Stimulated activated CD4-positive, alpha-beta T cell treated with anti-CD3 and anti-CD28 coated beads, Interleukin-1b, Interleukin-23, amount 100 ng/mL, for 24 hours (primary cell): Measurements from ENCODE around the gene ZNF687.

Experiments used
- DNase-seq, 4 experiments: peaks; one replicate each; pipeline ENCODE4 v3.0.0-alpha.2; 2020; ENCODE audit warnings: low read depth in 4 of 4, low spot score in 1 of 4

Gene ZNF687

GRCh38 chr1:151311589-151312331 is 29.7 kb downstream of the ZNF687 start:
- peak; percentile 53 to 84 (median 72) for DNase-seq

- DNase-seq, result no peak
Measured at GRCh38 chr1:151312411-151312810, 30.3 kb downstream of the ZNF687 start.

DNA sequence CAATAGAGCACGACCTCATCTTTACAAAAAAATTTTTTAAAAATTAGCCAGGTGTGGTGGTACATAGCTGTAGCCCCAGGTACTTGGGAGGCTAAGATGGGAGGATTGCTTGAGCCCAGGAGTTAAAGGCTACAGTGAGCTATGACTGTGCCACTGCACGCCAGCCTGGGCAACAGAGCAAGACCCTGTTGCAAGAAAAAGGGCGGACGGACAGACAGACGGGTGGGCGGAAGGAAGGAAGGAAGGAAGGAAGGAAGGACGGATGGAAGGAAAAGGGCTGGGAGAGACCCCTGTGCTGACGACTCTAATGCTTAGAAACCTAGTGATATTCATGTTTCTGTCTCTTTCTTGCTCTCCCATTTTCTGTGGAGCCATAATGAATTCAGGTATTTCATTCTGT is 30.7 kb downstream of the ZNF687 start:
- DNase-seq, result no peak

DNA sequence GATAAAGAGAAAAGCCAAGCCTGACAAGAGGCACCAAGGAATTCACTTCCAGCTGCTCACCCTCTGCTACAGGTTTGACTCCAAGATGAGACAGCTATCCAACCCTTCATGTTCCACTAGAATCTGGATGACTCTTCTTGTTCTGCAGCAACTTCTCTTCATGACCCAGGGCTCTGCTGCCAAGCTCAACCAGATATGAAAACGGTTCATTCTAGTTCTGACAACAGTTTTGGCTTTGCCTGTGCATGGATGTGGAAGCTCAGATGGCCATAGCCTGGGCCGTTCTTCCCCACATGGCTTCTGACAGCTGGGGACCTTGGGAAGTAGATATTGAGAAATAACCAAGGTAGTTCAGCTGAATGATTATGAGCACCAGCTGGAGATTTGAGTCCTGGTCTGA is 31.4 kb downstream of the ZNF687 start:
- DNase-seq, result no peak

DNA sequence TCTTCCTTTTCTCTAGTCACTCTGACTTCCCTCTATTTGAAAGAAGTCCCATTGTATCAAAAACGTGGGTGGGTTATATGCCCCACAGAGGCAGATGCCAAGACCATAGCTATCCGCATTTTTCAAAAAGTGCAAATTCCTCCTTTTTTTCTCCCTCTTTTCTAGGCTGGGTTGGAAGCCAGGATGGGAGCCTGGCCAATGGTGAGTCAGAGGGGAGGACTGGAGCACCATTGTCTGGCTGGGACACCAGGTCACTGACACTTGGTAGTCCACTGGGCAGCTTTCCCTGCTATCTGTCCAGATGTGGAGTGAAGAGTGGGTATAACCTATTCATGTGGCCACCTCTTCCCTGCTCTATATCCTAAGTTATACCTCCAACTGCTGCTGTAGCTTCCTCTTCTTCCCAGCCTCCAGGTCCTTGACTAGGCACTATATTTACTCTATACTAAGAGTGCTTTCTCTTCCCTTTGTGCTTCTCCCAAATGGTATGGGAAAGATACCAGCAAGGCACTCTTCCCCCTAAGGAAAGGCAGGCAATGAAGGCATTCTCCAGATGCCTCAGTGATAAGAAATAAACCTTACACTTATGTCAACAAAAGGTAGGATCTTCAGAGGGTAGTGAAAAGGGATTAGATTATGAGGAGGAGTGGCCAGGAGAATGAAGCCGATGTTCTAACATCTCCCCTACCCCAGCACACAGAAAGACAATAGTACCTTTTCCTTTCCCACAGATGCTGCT is 32.2 kb downstream of the ZNF687 start:
- no peak for DNase-seq

- no peak for DNase-seq
Measured at GRCh38 chr1:151315565-151316235, 33.6 kb downstream of the ZNF687 start.

DNA sequence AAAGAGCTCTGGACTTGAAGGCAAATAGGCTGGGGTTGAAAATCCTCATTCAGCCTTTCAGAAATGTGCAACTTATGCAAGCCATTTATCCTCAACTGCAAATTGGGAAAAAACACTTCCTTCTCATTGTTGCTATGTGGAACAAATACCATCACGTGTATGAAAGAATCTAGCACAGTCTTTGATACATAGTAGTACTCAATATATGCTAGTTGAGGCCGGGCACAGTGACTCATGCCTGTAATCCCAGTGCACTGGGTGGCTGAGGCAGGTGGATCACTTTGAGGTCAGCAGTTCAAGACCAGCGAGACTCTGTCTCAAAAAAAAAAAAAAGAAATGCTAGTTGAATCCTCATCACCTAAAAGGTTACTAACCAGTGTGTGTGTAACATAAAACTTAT is 36.9 kb downstream of the ZNF687 start:
- no peak for DNase-seq

GRCh38 chr1:151324390-151324930 is 42.4 kb downstream of the ZNF687 start:
- no peak for DNase-seq

GRCh38 chr1:151325231-151325630 is 43.1 kb downstream of the ZNF687 start:
- no peak for DNase-seq

GRCh38 chr1:151325646-151326429 is 43.7 kb downstream of the ZNF687 start:
- no peak for DNase-seq

- peak in 2 of 4 experiments; percentile 32 to 47 for DNase-seq
Measured at GRCh38 chr1:151326619-151327222, 44.6 kb downstream of the ZNF687 start.

DNA sequence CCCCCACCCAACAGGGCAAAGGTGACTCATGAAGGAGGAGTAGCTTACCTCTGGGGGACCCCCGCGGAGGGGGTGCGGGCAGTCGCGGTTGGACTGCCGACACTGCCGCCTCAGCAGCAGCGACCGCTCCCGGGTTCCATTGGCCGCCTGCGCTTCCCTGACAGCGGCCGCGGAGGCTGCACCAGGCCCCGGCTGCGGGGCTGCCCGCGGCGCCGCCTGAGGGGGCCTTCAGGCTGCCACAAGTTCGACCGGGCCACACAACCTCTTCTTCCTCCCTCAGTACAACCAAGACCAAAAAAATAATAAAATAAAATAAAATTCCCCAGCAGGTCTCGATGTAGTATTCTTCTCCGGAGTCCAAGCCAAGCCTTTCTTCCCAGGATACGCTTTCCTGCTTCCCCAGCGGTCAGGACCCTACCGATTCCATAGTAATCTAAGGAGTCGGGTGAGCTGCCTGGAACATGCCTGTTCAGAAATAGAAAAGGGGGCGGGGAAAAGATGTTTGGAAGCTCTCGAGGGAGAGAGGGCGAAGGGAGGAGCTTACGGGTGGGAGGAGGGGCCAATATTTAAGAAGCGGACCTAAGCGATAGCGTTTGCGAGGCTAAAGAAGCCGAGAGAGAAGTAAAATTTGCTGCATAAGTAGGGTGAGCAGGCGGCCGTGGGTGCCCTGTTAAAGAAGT is 45.3 kb downstream of the ZNF687 start, which contains the start of gene PI4KB:
PI4KB (minus strand) TSS at position 194 of the 680 bp plus-strand sequence. CDS start 10,935 bp downstream, outside the sequence.
- peak; percentile 56 to 85 (median 74) for DNase-seq

DNA sequence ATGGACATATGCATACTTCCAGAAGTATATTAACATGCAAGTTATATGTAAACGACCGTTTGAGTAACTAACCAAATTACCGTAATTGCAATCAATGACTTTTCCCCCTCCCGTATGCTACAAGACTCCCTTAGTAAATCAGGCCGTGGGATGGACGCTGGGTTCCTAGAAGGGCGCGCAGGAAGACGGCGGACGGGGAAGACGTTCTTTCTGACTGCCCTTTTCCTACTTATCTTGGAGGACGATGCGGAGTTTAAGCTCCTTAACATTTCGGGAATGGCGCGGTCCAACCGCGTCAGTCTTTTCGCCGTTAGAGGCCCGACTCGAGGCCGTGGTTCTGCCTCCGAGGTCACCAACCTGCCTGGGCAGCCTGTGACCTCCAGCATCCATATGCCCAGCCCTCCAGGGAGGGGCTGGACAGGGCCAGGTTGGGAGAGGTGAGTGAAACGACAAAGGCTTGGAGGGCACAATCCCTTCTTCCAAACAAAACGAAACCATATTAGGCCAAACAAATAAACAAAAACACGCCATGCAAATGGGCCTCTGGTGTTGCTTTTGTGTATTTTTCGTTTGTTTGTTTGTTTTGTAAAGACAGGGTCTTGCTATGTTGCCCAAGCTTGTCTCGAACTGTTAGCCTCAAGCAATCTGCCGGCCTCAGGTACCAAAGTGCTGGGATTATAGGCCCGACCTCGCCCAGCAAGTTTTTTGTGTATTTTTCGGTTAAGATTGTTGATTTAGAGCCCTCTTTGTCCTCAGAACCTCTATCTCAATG is 46.0 kb downstream of the ZNF687 start:
- no peak for DNase-seq

DNA sequence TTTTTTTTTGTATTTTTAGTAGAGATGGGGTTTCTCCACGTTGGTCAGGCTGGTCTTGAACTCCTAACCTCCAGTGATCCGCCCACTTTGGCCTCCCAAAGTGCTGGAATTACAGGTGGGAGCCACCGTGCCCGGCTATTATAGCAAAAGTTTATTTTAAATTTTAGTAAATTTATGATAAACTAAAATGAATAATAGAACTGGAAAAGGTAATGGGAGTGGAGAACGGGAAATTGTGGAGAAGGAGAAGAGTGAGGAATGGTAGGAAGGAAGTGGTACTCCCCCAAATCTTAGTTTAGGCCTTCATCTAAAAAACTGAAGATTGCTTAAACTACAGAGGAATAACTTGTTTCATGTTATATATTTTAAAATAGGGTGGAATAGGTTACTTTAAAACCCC is 52.7 kb downstream of the ZNF687 start:
- DNase-seq, result no peak

- DNase-seq, result no peak
Measured at GRCh38 chr1:151336556-151336955, 54.5 kb downstream of the ZNF687 start.

DNA sequence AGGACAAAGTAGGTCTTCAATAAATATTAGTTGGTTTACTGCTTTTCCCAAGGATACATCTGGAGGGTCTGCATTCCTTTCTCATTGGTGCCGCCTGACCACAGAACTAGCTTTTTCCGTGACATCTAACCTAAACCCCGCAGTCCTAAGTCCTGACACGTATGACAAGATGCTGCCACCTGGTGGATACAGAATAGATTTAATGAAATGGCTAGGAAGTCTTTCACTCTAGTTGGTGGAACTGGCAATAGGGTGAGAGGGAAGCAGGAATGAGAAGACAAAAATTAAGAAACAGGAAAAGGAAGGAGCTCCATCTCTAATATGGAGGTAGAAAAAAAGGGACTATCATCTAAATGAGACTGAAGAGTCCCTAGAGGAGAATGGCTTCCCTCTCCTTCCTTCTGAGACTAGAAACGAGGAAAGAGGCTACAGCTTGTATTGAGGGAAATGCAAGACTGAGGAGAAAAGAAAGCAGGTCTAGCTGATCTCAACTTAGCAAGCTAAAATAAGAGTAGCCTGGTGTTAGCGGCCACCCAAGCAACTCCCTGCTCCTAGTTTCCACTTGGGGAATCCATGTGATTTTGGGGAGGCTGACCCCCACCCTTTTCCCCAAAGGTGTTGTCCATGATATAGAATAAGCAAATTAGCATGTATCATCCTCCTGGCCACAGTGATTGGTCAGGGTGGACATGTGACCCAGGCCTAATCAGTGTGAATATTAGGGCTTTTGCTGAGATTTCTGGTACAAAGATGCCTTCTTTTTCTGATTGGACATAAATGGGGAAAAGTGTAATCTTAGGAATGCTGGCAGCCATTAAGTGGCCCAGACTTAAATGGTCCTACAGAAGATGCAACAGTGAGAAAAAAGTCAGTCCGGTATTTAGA is 59.0 kb downstream of the ZNF687 start:
- peak in 1 of 4 experiments; percentile 17 for DNase-seq
